ENCODE measurements around the gene PTGES.

The PTGES gene

DNA sequence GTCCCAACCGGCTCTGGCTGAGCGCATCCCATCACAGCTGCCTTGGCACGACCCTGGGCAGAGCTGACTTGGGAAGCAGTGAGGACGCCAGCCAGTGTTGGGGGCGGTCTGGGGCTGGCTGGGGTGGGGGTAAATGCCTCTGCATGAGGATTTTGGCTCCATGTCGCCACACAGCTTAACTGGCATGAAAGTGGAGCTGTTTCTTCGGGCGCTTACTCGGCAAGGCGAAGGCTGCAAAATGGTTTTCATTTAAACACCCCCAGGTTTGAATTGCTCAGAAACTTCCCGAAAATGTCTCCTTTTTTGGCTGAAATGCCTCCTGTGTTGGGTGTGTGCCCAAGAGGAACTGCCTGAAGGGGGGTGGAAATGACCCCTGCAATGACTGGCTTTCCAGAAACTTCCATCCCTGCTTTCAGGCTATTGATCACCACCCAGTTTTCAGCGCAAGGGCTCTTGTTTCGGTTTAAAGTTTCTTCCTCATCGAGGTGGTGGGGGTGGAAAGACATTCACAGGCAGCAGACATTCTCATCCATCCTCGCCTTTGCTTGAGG is 38.3 kb downstream of the PTGES start:
- DNase-seq, result no peak

DNA sequence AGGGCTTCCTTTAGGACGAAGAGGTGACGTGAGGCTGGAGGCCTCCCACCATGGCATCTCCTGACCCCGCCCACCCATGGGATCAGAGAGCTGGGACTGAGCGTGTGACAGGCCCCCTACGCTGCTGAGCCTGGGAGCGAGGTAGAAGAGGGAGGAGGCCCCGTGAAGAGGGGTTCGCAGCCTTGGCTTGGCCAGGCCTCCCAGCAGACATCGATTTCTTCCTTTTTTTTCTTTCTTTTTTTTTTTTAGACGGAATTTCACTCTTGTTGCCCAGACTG is 39.5 kb downstream of the PTGES start:
- no peak for DNase-seq

DNA sequence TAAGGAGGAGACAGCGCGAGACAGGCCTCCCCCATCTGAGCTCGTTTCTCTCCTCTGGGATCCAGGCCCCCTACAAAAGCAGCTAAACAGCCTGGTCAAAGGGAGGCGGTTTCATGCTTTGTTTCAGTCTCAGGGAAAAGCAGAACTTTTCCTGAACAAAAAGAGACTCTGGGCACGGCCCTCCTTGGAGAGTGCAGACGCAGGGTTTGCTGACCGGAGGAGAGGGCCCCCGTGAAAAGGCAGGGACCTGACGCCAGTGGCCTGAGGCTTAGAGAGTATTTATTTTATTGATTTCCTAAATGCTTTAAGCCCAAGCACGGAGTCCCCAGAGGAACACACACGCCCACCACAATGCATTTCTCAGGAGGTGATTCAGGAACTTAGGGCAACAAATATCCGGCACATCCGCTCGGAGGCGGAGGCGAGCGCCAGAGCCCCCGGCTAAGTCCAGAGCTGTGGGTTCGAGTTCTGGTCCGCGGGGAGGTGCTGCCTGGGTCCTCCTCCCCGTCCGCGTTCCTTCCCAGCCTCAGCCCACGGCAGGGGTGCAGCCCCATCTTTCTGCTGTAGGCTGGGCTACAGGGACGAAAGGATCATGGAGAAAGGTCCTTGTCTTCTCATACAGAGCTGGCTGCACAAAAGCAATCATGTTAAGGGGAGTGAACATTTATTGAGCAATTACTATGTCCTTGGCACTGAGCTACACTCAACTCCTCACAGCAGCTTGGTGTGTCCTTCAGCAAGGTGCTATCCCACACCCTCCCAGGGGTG is 40.0 kb downstream of the PTGES start:
- no peak for DNase-seq

DNA sequence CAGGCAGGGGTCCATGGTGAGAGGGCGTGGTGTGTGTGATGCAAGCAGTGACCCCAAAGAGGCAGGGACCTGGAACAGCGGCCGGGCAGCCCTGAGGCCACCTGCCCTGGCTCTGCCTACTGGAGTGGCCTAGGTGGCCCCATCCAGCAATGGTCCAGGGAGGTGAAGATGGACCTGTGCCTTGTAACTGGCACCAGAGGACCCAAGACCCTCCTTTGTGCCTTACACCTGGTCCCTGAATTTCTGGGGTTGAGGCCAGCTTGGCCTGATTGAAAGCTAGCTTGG is 42.7 kb downstream of the PTGES start:
- DNase-seq, result no peak

DNA sequence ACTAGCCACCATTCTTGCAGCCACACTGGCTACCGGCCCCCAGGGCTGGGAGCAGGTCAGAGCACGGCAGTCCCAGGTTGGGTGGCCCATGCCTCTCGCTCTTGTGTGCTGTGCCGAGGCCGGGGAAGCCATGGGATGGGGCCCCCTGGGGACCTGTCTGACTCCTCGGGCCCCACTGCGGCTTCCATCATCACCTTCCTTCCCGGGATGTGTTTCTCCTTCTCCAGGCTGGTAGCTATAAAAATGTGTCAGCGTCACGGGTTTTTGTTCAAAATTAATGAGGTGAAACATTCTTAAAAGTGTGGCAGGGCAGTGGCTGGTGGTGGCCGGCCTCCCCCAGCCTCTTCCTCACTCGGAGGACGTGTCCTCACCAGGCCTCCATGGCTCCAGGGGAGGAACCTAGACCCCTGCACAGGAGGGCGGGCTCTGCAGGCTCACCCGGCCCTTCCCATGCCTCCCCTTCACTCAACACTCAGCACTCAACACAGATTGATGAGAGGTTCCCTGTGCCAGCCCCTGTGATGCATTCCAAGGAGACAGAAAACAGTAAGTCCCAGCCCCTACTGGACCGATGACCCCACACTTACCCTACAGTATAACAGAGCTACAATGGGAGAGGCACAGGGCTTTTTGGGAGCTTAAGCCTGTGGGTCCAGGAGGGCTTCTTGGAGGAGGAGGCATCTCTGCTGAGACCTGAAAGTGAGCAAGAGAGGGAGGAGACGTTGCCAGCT is 43.2 kb downstream of the PTGES start:
- no peak for DNase-seq

DNA sequence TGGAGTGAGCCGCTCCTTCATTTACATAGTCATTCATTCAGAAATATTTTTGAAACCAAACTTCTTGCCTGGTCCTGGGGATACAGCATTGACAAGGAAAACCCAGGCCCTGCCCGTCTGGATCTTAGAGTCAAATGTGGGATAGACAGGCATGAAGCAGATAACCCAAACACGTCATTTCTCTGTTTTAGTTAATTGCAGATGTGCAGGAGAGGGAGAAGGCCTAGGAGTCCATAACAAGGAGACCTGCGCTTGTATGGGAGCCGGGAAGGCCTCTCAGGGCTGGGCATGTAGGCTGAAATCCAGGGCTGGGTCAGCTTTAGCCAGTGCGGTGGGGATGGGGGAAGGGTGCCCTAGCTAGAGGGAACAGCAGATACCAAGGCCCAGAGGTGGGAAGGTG is 44.0 kb downstream of the PTGES start:
- no peak for DNase-seq

DNA sequence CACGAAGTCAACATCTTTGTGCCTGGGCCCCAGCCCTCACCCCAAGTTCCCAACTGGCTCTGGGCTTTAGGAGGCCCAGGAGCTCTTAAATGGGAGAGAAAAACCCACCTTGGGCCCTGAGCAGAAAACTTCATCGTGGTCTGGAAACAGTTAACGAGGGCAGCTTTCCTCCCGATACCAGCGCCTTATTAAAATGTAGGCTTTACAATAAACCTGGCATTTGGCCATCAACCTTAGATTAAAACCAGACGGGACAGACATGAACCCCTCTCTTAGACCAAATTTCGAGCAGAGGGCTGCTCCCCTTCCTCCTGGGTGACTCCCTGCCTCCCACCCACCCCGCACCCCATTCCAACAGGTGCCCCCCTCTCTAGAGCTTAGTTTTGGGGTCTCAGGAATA is 48.0 kb downstream of the PTGES start:
- no peak for DNase-seq

DNA sequence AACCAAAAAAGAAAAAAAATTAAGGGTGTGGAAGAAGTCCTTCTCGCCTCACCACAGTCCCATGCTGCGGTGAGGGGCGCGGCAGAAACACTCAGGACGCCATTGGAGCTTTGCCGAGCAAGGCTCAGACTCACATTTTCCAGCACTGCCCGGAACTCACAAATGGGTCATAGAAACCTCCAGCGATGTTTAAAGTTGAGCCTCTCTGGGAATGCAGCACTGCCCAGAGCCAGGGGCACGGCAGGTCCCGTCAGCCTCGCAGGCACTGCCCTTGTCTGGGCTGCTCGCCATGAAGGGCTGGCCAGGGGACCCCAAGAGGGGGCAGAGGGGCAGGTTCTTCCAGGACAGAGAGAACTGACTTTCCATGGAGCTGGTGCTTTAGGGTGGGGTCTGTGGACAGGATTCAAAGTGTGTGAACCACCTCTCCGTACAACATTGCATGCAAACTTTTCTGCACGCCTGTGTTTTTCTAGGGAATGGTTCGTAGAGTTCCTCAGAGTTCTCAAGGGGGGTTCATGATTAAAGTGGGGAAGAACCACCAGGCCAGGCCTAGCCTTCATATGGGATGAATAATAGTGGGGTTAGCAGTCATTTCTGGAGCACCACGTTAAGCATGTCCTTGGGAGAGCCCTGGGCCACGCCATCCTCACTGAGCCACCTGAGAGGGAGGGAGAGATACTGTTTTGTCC is 49.0 kb downstream of the PTGES start:
- no peak for DNase-seq

DNA sequence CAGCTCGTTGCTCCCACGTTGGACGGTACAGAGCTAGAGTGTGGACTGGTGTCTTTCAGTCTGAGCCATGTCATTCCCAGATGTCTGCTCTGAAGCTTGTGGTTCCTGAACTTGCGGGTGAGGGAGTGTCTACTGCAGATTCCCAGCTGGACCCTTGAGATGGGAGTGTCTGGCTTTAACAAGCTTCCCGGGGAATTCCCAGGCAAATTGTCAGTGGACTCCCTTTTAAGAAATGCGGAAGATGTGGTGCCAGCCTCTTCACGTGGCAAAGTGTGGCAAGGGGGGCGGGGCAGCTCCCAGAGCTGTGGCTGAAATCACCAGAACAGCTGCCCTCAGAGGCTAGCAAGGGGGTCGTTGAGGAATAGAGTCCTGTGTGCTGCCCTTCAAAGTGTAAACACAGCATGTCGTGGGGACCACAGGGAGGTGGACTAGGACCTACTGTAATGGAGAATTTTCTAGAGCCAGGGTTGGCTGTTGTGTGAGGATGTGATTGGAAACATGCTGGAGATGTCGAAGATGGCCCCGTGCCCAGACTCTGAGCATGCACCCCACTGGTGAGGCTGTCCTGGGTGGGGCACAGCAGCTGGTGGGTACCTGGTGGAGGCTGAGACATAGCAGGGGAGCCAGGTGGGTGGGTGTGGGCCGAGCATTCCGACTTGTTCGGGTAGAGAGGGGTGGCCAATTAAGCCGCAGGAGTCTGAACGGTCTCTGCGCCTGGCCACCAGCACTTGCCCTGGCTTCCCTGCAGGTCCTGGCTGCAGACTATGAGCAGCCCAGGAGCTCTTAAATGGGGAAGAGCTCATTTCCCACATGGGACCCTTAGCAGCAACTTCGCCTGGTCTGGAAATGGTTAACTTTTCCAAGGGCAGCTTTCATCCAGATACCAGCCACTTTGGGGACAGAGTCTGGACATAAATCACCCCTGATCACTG is 50.0 kb downstream of the PTGES start:
- no peak for DNase-seq

DNA sequence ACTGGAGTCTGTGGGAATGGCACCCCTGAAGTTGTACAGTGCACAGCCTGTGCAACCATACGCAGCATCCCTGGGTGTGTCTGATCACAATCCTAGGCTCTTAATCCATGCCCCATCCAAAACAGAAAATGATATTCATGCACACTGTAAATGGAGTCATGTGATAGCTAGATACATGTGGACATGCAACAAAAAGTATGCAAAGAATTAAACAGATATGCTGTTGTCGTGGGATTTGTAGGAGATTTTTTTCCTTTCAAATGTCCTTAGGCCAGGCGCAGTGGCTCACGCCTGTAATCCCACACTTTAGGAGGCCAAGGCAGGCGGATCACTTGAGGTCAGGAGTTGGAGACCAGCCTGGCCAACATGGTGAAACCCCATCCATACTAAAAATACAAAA is 51.3 kb downstream of the PTGES start:
- no peak for DNase-seq

DNA sequence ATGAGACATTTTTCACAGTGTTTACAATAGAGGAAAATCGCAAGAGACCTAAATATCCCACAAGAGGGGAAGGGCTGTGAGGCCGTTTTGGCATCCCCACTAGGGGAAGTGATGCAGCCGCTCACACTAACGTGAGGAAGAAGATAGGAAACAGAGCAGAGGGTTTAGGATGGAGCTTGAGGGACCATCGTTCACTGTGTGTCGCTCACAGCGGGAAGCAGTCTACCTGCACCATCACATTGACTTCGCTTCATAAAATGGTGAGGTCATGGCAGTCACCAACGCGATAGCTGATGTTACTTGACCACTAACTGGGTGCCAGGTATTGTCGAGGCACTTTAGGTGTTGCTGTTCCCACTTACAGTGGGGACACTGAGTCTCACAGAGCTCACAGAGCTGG is 51.8 kb downstream of the PTGES start:
- no peak for DNase-seq

DNA sequence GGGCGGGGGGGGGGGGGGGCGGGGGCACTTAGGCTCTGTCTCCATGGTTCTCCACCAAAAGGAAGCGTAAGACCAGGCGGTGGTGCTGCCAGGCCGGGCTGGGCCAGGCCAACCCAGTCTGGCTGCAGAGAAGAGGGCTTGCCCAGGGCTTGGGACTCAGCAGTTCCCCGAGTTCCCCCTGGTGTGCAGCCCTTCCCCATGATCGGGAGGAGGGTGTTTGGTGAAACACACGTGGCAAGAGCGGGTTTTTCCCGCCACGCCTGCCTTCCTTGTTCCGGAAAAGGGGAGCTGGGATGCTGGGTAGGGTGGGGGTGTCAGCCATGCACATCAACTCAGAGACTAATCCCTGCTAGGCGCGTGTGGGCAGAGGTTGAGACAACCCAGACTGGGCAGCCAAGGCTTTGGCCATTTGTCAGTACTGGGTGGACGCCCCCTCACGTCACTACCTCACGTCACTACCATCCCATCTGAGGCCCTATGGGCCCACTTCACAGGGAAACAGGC is 54.5 kb downstream of the PTGES start:
- DNase-seq, result peak; percentile 27

DNA sequence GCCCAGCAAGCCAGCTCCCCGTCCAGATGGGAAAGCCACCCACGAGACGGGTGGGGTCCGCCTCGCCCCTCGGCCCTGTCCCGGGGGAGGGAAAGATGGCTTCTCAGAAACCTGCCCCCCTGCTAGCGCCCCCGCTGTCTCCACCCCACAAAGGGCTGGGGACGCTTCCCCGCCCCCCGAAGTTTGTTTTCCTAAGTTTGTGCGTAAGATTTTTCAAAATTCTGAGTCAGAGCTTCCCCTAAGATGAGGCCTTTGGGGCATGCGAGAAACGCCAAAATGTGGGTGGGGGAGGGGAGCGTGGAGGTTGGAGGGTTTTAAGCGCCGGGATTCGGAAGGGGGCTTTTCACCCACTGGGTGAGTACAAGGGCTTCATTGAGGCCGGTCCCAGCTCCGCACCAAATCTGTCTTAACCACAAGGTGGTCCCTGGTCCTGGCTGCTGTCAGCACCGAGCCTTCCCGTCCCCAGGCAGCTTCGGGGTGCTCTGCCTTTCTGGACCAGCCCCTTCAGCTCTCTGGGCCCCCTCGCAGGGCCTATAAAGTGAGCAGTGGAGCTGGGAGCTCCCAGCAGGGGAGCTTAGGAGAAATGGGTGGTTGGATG is 55.1 kb downstream of the PTGES start:
- peak; percentile 65 for DNase-seq

DNA sequence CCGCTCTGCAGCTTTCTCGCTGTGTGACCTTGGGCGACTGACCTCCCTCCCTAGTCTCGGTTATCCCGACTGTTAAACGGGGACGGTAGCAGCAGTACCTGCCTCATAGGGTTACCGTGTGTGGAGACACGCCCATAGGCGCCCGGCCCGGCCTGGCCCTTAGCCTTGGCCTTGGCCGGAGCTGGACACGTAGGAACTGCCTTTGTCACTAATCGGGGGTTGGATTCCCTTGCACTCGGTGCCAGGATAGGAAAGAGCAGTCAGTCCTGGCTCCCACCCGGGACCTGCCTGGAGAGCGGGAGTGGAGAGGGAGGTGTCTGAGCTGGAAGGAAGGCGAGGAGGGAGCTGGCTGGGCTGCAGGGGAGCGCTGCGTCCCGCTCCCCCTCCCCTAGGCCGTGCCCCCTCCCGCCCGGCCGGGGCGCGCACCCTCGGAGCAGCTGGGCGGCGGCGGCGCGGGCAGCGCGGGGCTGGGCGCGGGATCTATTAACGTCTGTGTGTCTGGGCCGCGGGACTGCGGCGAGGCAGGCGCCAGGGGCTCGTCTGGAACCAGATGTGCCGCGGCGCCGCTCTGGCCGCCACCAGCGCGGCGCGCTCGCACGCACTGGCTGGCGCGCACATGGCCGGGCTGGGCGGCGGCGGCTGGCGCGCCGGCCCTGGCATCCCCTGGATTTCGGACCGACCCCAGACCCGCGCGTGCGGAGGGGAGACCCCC is 55.7 kb downstream of the PTGES start:
- DNase-seq, result peak; percentile 17

DNA sequence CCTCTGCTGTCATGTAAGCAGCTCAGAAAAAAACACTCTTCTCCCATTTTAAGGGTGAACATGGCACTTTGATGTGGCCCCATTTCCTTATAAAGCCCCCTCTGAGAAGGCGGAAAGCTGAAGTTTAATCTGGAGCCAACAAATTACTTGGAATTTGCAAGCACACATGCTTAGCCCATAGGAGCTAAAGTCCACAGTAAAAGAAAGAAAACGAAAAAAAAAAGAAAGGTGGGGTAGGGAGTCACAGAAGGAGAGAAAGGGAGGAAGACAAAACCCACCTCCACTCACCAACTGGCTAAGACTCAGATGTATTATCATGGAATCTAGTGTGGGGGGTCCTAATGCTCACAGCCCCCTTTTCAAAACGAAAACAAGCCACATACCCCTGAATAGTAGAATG is 57.0 kb downstream of the PTGES start:
- DNase-seq, result no peak

DNA sequence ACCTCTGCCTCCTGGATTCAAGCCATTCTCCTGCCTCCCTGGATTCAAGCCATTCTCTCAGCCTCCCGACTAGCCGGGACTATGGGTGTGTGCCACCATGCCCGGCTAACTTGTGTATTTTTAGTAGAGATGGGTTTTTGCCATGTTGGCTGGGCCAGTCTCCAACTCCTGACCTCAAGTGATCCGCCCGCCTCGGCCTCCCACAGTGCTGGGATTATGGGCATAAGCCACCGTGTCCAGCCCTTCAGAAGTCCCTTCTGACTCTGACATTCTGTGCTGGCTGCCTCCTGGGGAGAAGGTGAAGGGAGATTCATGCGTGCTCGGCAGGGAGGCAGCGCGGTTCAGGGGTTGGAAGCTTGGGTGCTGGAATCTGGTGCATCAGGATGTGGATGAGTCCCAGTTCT is 58.6 kb downstream of the PTGES start:
- no peak for DNase-seq

DNA sequence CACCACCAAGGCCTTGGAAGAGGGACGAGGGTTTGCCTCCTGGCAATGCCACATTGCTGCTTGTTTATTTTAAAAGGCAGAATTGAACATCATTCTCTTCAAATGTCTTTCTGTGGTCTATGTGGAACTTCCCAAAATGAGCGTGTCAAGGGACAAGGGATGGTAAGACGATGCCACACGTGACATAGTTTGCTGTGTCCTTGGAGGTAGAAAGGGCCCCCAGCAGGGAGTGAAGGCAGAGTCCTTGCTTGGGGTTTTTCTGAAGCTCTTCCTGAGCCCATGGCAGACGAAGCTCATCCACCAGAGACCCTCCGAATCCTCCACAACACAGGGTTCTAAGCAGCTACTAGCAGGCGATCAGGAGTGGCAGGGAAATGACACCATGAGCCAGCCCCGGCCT is 59.1 kb downstream of the PTGES start:
- no peak for DNase-seq

DNA sequence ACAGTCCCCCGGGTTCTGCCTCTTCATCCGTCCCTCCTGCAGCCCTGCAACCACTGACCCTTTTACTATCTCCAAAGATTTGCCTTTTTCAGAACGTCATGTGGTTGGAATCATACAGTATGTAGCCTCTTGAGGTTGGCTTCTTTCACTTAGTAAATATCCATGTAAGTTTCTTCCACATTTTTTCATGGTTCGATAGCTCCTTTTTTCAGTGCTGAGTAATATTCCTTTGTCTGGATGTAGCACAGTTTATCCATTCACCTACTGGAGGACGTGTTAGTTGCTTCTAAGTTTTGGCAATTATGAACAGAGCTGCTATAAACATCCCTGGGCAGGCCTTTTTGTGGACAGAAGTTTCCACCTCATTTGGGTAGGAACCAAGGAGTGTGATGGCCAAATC is 60.3 kb downstream of the PTGES start:
- no peak for DNase-seq

All from stimulated activated CD4-positive, alpha-beta T cell treated with anti-CD3 and anti-CD28 coated beads, Interleukin-1b, Interleukin-23, amount 100 ng/mL, for 48 hours (primary cell).